GM19043 (cell line): ENCODE results near the gene PLCXD3.

Experiments used
- ATAC-seq: cut with Tn5 transposase; IDR thresholded peaks from one replicate; pipeline ENCODE4 v1.9.1; 2021; ENCODE audit warnings: low read depth; ENCODE audit not compliant: unreplicated experiment

PLCXD3 gene

DNA sequence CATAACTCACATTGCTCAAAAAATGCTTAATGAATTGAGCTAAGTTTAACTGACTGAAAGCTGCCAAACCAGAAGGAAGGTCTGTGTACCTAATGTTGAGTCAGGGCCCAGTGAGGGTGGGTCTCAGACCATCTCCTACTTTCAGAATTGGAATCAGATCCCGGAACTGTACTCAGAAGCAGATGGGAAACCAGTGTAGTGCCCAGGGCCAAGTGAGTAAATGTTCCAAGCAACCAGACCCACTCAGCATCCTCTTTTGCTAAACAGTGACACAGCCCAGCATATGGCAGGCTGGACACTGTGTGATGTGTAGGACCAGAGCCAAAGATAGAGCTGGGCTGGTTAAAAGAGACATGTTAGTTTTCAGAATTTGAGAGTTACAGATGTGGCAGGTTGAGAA lies 94.1 kb downstream of the PLCXD3 start:
- ATAC-seq, result no peak

DNA sequence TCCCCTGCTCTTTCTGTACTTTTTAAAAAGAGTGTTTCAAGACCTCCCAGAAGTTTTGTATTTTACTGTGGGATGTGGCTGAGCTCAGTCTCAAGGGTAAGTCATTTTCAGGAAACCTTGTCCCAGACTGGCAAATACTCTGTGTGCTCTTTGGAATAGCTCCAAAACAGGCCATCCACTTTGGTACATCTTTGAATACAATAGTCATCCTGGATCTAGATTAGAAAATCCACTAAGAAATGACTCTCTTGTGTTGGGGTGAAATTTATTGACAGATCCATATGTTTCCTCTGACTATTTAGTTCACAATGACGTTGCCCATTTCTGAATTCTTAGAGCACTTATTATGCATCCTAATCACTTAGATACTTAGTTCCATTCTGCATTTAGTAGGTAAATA lies 95.2 kb downstream of the PLCXD3 start:
- no peak for ATAC-seq

DNA sequence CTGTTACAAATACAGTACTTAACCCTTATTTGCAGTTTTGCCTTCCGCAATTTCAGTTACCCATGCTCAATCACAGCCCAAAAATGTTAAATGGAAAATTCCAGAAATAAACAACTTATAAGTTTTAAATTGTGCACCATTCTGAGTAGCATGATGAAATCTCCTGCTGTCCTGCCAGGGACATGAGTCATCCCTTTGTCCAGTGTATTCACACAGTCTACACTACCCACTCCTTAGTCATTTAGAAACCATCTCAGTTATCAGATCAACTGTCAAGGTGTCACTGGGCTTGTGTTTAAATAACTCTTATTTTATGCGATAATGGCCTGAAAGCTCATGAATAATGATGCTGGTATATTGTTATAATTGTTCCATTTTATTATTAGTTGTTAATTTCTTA lies 95.8 kb downstream of the PLCXD3 start:
- ATAC-seq, result no peak

DNA sequence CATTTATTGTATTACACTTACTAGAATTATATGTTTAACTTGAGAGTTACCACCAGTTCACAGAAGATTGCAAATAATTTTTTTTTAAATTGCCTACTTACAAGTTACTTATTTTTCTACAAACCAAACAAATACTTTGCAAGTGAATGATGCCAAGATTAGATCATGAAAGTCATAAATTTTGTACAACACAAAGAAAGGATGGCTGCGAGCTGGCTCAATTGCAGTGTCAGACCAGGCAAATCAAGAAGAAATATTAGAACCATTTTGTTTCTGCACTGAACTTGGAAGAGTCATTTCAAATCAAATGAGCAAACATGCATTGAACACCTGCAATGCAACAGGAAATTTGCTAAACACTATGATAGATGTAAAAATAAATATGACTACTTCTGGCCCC lies 97.3 kb downstream of the PLCXD3 start:
- no peak for ATAC-seq

DNA sequence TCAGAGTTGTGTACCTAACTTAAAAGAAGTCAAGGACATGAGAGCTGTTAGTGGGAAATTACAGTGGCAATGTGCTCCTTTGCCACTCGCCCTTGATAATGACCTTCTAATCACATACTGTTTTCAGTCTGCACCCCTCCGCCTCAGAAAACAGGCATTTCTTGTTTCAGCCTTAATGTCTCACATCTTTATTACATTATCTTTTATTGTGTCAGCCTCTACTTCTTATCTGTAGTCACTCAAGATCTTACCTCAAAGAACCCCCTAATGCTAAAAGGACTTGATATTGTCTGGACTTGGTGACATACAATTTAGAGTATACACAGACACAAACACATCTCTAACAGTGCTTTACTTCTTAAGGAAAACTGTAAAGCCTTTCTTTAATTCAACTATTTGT lies 97.9 kb downstream of the PLCXD3 start:
- ATAC-seq, result no peak

GRCh38 chr5:41410737-41411136 lies 99.7 kb downstream of the PLCXD3 start:
- no peak for ATAC-seq

DNA sequence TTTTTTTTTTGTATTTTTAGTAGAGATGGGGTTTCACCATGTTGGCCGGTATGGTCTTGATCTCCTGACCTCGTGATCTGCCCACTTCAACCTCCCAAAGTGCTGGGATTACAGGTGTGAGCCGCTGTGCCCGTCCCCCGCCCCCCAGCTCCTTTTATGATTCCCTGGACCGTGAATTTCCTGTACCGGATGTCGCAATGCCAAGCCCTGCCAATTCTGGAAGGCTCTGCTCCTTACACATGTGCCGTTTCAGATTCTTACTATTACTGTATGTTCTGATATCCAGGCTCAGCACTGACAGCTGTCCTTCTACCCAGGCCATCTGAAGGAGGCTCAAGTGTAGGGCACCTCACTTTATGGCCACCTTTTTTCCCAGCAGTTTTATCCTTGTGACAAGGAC lies 100.1 kb downstream of the PLCXD3 start:
- no peak for ATAC-seq

GRCh38 chr5:41408676-41409443 lies 101.5 kb downstream of the PLCXD3 start:
- no peak for ATAC-seq

DNA sequence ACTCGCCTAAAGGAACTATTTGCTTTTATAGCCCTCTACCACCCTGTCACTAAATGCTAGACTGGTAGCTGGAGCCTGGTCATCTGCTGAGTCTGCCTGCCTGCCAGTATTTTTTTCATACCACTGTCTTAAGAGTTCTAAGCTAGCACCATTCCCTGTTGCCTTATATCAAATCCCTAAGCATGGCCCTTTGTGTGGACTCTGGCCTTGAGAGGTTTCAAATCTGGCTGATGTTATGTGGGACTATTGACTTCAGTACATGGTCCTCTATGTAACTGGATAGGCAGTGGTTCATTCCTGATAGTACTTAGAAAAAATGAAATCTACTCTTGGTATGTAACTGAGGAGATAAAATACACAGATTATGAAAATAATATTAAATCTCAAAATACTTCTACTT lies 103.5 kb downstream of the PLCXD3 start:
- no peak for ATAC-seq

- no peak for ATAC-seq
Observed at GRCh38 chr5:41406424-41406823, 104.0 kb downstream of the PLCXD3 start.

- no peak for ATAC-seq
Observed at GRCh38 chr5:41404757-41405156, 105.6 kb downstream of the PLCXD3 start.

- no peak for ATAC-seq
Observed at GRCh38 chr5:41403846-41404245, 106.6 kb downstream of the PLCXD3 start.

- ATAC-seq, result no peak
Observed at GRCh38 chr5:41402845-41403244, 107.6 kb downstream of the PLCXD3 start.

- no peak for ATAC-seq
Observed at GRCh38 chr5:41399839-41400238, 110.6 kb downstream of the PLCXD3 start.

- no peak for ATAC-seq
Observed at GRCh38 chr5:41392016-41392415, 118.4 kb downstream of the PLCXD3 start.

- ATAC-seq, result no peak
Observed at GRCh38 chr5:41374631-41375030, 135.8 kb downstream of the PLCXD3 start.

- ATAC-seq, result no peak
Observed at GRCh38 chr5:41373230-41373629, 137.2 kb downstream of the PLCXD3 start.

- ATAC-seq, result no peak
Observed at GRCh38 chr5:41371738-41372137, 138.7 kb downstream of the PLCXD3 start.

DNA sequence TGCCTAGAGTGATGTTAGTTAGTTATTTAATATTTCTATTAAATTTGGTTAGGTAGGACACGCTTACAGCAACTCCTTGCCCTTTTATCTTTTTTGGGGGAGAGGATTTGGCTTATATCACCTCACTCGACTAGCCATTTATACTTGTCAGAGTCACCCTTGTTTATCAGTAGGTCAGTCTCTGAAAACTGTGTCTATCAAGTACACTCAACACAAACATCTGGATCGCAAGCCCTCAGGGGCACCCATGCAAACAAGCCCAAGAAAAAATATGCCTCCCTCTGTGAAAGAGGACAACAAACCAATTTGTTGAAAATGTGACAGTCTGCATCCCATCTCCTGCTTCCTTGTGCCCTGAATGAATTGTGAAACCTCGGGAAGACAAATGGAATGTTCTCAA lies 139.9 kb downstream of the PLCXD3 start:
- no peak for ATAC-seq

- ATAC-seq, result no peak
Observed at GRCh38 chr5:41369799-41370198, 140.6 kb downstream of the PLCXD3 start.

DNA sequence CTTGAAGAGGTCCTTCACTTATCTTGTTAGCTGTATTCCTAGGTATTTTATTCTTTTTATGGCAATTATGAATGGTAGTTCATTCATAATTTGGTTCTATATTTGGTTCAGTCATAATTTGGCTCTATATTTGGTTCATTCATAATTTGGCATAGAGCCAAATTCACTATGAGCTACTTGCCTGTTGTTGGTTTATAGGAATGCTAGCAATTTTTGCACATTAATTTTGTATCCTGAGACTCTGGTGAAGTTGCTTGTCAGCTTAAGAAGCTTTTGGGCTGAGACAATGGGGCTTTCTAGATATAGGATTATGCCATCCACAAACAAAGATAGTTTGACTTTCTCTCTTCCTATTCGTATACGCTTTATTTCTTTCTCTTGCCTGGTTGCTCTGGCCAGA lies 142.2 kb downstream of the PLCXD3 start:
- ATAC-seq, result no peak

GRCh38 chr5:41365369-41365768 lies 145.0 kb downstream of the PLCXD3 start:
- ATAC-seq, result no peak

GRCh38 chr5:41364346-41364745 lies 146.1 kb downstream of the PLCXD3 start:
- no peak for ATAC-seq
